GM23338 (cell line): ENCODE data around the gene PLEKHG4B. TPM values are rescaled to one million over a fixed set of nuclear protein-coding genes. Genes with fewer than 3 reads are reported as not detected.

Experiments used
- ATAC-seq: fragments of 200-7000 bp; cut with Tn5 transposase; 3 replicates; pipeline ENCODE4 v1.9.1; 2020
- DNase-seq: peaks from one replicate; pipeline ENCODE4 v3.0.0-alpha.2; 2015; ENCODE audit warnings: low spot score
- H2AFZ ChIP-seq: fragments of 200-600 bp; sonication (generic); 2 replicates; pipeline ENCODE4 v1.8.0; 2016; ENCODE audit warnings: antibody characterized with exemption, mild to moderate bottlenecking, moderate library complexity
- H3F3A ChIP-seq: fragments of 200-600 bp; sonication (generic); replicated peaks from 2 replicates; pipeline ENCODE4 v1.8.0; 2017; ENCODE audit warnings: antibody characterized with exemption, mixed run types, low read depth
- H3K27ac ChIP-seq: fragments of 200-600 bp; sonication (generic); 2 replicates; pipeline ENCODE4 v1.6.1; 2016; ENCODE audit warnings: low read depth
- H3K27me3 ChIP-seq: fragments of 200-600 bp; sonication (generic); 2 replicates; pipeline ENCODE4 v1.8.0; 2016; ENCODE audit warnings: mild to moderate bottlenecking, mixed run types, moderate library complexity; ENCODE audit not compliant: insufficient read depth
- H3K36me3 ChIP-seq: fragments of 200-600 bp; sonication (generic); 2 replicates; pipeline ENCODE4 v1.8.0; 2016; ENCODE audit warnings: mild to moderate bottlenecking; ENCODE audit not compliant: insufficient read depth
- H3K4me1 ChIP-seq: fragments of 200-600 bp; sonication (generic); 2 replicates; pipeline ENCODE4 v1.8.0; 2016; ENCODE audit warnings: mild to moderate bottlenecking, moderate library complexity; ENCODE audit not compliant: insufficient read depth
- H3K4me2 ChIP-seq: fragments of 200-600 bp; sonication (generic); 2 replicates; pipeline ENCODE4 v1.7.1; 2017; ENCODE audit warnings: mixed run types
- H3K4me3 ChIP-seq: fragments of 200-600 bp; sonication (generic); 2 replicates; pipeline ENCODE4 v1.6.1; 2016; ENCODE audit warnings: mixed run types
- H3K79me2 ChIP-seq: fragments of 200-600 bp; sonication (generic); replicated peaks from 2 replicates; pipeline ENCODE4 v1.8.0; 2017; ENCODE audit warnings: mild to moderate bottlenecking; ENCODE audit not compliant: insufficient read depth
- H3K9me2 ChIP-seq: fragments of 200-600 bp; sonication (generic); 2 replicates; pipeline ENCODE4 v1.8.0; 2017; ENCODE audit not compliant: insufficient read depth
- H4K20me1 ChIP-seq: fragments of 200-600 bp; sonication (generic); replicated peaks from 2 replicates; pipeline ENCODE4 v1.8.0; 2017; ENCODE audit warnings: mild to moderate bottlenecking; ENCODE audit not compliant: insufficient read depth
- H3K27ac Mint-ChIP-seq: 2 replicates; pipeline ENCODE4 v1.8.0; 2020; ENCODE audit warnings: inconsistent platforms, mild to moderate bottlenecking, moderate library complexity, mixed read lengths
- H3K27me3 Mint-ChIP-seq: 3 replicates; pipeline ENCODE4 v1.8.0; 2022; ENCODE audit warnings: low read depth, mild to moderate bottlenecking, moderate library complexity, mixed read lengths, inconsistent platforms; ENCODE audit not compliant: insufficient read depth, poor library complexity
- H3K36me3 Mint-ChIP-seq: 3 replicates; pipeline ENCODE4 v1.8.0; 2021; ENCODE audit warnings: low read depth, mild to moderate bottlenecking, inconsistent platforms, moderate library complexity, mixed read lengths
- H3K4me1 Mint-ChIP-seq: 3 replicates; pipeline ENCODE4 v1.8.0; 2020; ENCODE audit warnings: mild to moderate bottlenecking, inconsistent platforms, mixed read lengths
- H3K4me3 Mint-ChIP-seq: 3 replicates; pipeline ENCODE4 v1.8.0; 2021; ENCODE audit warnings: moderate library complexity, mild to moderate bottlenecking, inconsistent platforms, mixed read lengths
- H3K9me3 Mint-ChIP-seq: 3 replicates; pipeline ENCODE4 v1.8.0; 2020; ENCODE audit warnings: moderate library complexity, mild to moderate bottlenecking, inconsistent platforms, mixed read lengths
- CREB1 ChIP-seq: fragments of 250-450 bp; sonication (Bioruptor Pico); IDR thresholded peaks from 2 replicates; pipeline ENCODE4 v1.5.0; 2020; ENCODE audit warnings: low read depth, mild to moderate bottlenecking, moderate library complexity
- CTCF ChIP-seq, 2 experiments: fragments of 200-600 bp in 1 of 2; sonication (generic) in 1 of 2; conservative IDR thresholded peaks; 2 replicates each; pipeline versions ENCODE4 v1.5.1 to v1.6.1; 2016 to 2017; ENCODE audit warnings: antibody characterized with exemption in 2 of 2, low read depth in 2 of 2, mild to moderate bottlenecking in 2 of 2, moderate library complexity in 1 of 2
- ETS1 ChIP-seq: IDR thresholded peaks from 2 replicates; pipeline ENCODE4 v1.6.1; 2016; ENCODE audit warnings: antibody characterized with exemption
- EZH2 ChIP-seq: fragments of 200-600 bp; sonication (generic); IDR thresholded peaks from one replicate; pipeline ENCODE4 v1.8.0; 2017; ENCODE audit warnings: antibody characterized with exemption, mild to moderate bottlenecking, low read depth; ENCODE audit not compliant: unreplicated experiment
- EZH2phosphoT487 ChIP-seq: fragments of 200-600 bp; sonication (generic); IDR thresholded peaks from one replicate; pipeline ENCODE4 v1.8.1; 2018; ENCODE audit warnings: antibody characterized with exemption; ENCODE audit not compliant: unreplicated experiment
- JUNB ChIP-seq: IDR thresholded peaks from one replicate; pipeline ENCODE4 v1.6.1; 2016; ENCODE audit warnings: antibody characterized with exemption; ENCODE audit not compliant: unreplicated experiment
- NANOG ChIP-seq: IDR thresholded peaks from 2 replicates; pipeline ENCODE4 v1.6.1; 2016; ENCODE audit warnings: antibody characterized with exemption, borderline replicate concordance
- POLR2AphosphoS5 ChIP-seq: IDR thresholded peaks from 2 replicates; pipeline ENCODE4 v1.6.1; 2016; ENCODE audit warnings: antibody characterized with exemption, low read depth
- REST ChIP-seq: IDR thresholded peaks from one replicate; pipeline ENCODE4 v1.6.1; 2018; ENCODE audit warnings: antibody characterized with exemption; ENCODE audit not compliant: unreplicated experiment
- STAT1 ChIP-seq: IDR thresholded peaks from one replicate; pipeline ENCODE4 v1.6.1; 2016; ENCODE audit warnings: antibody characterized with exemption; ENCODE audit not compliant: unreplicated experiment
- ZNF114 ChIP-seq: fragments of 250-450 bp; sonication (Bioruptor Pico); IDR thresholded peaks from 2 replicates; pipeline ENCODE4 v1.5.0; 2020; ENCODE audit warnings: mild to moderate bottlenecking, moderate library complexity
- ZNF331 ChIP-seq: fragments of 250-450 bp; sonication (Bioruptor Pico); IDR thresholded peaks from 2 replicates; pipeline ENCODE4 v1.5.0; 2020; ENCODE audit warnings: low read depth, mild to moderate bottlenecking, moderate library complexity
- polyA plus RNA-seq: library from polyadenylated mRNA; unstranded; fragments of >200 nt; fragmentation: Nextera tagmentation; extraction: Ambion mirVana; gene quantifications from 2 replicates; pipeline ENCODE4 v1.2.1, GENCODE V29; 2016
- total RNA-seq: library from RNA; depleted of rRNA; stranded (reverse); fragments of >200 nt; shearing (Covaris generic); gene quantifications from 2 replicates; pipeline ENCODE4 v1.2.3, GENCODE V29; 2014

PLEKHG4B gene
- total and polyA plus RNA-seq, 2 experiments from 2014 or later, result 33.5 to 54.8 TPM

GRCh38 chr5:159448-160172, 67.6 kb downstream of the PLEKHG4B start (continued):
- TF ChIP-seq REST (no peak), EZH2phosphoT487 (no peak), ZNF114 (CRISPR knock-in tag) (no peak), NANOG (no peak), ZNF331 (CRISPR knock-in tag) (no peak), STAT1 (no peak), ETS1 (no peak)

GRCh38 chr5:160173-160510, 68.2 kb downstream of the PLEKHG4B start:
- H3K4me1 ChIP-seq, result no peaks in the 10 kb centered on the region
- H3K36me3 ChIP-seq, result peaks cover 6% of the 10 kb centered on the region; the same call in 1 of the 2 replicates
- no peak overlapping the region for H3K4me2 ChIP-seq
- H3K9me2 ChIP-seq, result no peaks in the 10 kb centered on the region
- TF ChIP-seq POLR2AphosphoS5 (no peak), STAT1 (no peak), EZH2 (no peak), NANOG (no peak), CREB1 (CRISPR knock-in tag) (no peak), CTCF (conservative IDR thresholded peaks at IDR 0.05; ENCODE audit: low read depth in 2 of 2) (no peak), ETS1 (no peak), JUNB (no peak), ZNF331 (CRISPR knock-in tag) (no peak)
- H4K20me1 ChIP-seq, result peaks cover 4% of the 10 kb centered on the region; the same call in 1 of the 2 replicates
- H3F3A ChIP-seq, result peaks cover 8% of the 10 kb centered on the region; the same call in 1 of the 2 replicates
- DNase-seq (no peak), ATAC-seq (no peak)
- no peak overlapping the region for H2AFZ ChIP-seq
- Mint-ChIP-seq H3K27me3 (peaks cover 17% of the 10 kb centered on the region), H3K27ac (no peak overlapping the region), H3K36me3 (peaks cover 72% of the 10 kb centered on the region), H3K4me1 (peaks cover 13% of the 10 kb centered on the region), H3K9me3 (peaks cover 16% of the 10 kb centered on the region), H3K4me3 (no peak overlapping the region)
- no peak overlapping the region for H3K27ac ChIP-seq
- no peaks in the 10 kb centered on the region for H3K79me2 ChIP-seq
- H3K4me3 ChIP-seq, result no peak overlapping the region
- no peaks in the 10 kb centered on the region for H3K27me3 ChIP-seq
